ENCODE measurements around the gene EIF5B.

DNA sequence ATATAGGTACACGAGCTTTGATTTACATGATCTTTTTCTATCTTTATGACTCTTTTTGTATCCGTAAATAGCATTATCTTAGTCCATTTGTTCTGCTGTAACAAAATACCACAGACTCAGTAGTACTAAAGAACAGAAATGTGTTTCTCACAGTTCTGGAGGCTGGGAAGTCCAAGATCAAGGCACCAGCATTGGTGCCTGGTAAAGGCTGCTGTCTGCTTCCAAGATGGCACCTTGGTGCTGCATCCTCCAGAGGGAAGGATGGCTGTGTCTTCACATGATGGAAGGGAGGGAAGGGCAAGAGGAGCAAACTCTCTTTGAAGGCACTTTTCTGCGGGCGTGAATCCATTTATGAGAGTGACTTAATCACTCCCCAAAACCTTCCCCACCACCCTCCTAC lies 36.0 kb downstream of the EIF5B start:
- TF ChIP-seq, protein P1, sequence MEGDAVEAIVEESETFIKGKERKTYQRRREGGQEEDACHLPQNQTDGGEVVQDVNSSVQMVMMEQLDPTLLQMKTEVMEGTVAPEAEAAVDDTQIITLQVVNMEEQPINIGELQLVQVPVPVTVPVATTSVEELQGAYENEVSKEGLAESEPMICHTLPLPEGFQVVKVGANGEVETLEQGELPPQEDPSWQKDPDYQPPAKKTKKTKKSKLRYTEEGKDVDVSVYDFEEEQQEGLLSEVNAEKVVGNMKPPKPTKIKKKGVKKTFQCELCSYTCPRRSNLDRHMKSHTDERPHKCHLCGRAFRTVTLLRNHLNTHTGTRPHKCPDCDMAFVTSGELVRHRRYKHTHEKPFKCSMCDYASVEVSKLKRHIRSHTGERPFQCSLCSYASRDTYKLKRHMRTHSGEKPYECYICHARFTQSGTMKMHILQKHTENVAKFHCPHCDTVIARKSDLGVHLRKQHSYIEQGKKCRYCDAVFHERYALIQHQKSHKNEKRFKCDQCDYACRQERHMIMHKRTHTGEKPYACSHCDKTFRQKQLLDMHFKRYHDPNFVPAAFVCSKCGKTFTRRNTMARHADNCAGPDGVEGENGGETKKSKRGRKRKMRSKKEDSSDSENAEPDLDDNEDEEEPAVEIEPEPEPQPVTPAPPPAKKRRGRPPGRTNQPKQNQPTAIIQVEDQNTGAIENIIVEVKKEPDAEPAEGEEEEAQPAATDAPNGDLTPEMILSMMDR (IDR thresholded peaks at IDR 0.05), result no peak
- TF ChIP-seq POLR2A (IDR thresholded peaks at IDR 0.05), result no peak

All from thyroid gland (tissue), 4 donors.